ENCODE measurements around the gene PURA. TPM values are rescaled to one million over a fixed set of nuclear protein-coding genes. Genes with fewer than 3 reads are reported as not detected.
A peak's percentile ranks its signal among the peaks of the same experiment; 100 is the strongest.

PURA gene
- total and polyA plus RNA-seq, 2 of the 13 experiments (the other 11 are each of a cell fraction or from before 2014, with no cell fraction given) = 2.0 to 5.0 TPM

- TF ChIP-seq TP53 (CRISPR knock-in tag; conservative IDR thresholded peaks at IDR 0.05) = 0 out of 2 replicates have a peak, but pooled peaks have one; percentile 29
- no peak for TF ChIP-seq JDP2 (CRISPR knock-in tag; IDR thresholded peaks at IDR 0.05; ENCODE audit: borderline replicate concordance)
- peak; percentile 39; the same call in 1 of the 2 replicates for TF ChIP-seq ZNF768 (CRISPR knock-in tag; IDR thresholded peaks at IDR 0.05)
- peak; percentile 55; the same call in 1 of the 2 replicates for TF ChIP-seq ZNF607 (CRISPR knock-in tag; IDR thresholded peaks at IDR 0.05; ENCODE audit: borderline replicate concordance)
- TF ChIP-seq BRD4 (CRISPR knock-in tag; IDR thresholded peaks at IDR 0.05) = no peak
- TF ChIP-seq SIN3A (IDR thresholded peaks at IDR 0.05; ENCODE audit: borderline replicate concordance, low read depth, low read length) = 0 out of 2 replicates have a peak, but pooled peaks have one; percentile 12
- no peak for TF ChIP-seq TCF7 (IDR thresholded peaks at IDR 0.05; ENCODE audit: low read depth)
- no peak for TF ChIP-seq FOXP1 (IDR thresholded peaks at IDR 0.05)
- TF ChIP-seq FOXP1 (CRISPR knock-in tag; IDR thresholded peaks at IDR 0.05) = no peak
- peak; percentile 73; the same call in 1 of the 2 replicates for TF ChIP-seq ZNF292 (CRISPR knock-in tag; IDR thresholded peaks at IDR 0.05; ENCODE audit: borderline replicate concordance, low read depth)
- 0 out of 2 replicates have a peak, but pooled peaks have one; percentile 12 for TF ChIP-seq TAF1 (CRISPR knock-in tag; IDR thresholded peaks at IDR 0.05)
- peak; percentile 20; the same call in 1 of the 2 replicates for TF ChIP-seq CCDC6 (CRISPR knock-in tag; IDR thresholded peaks at IDR 0.05)
- no peak for TF ChIP-seq ELF3 (CRISPR knock-in tag; IDR thresholded peaks at IDR 0.05)
- TF ChIP-seq ZNF777 (CRISPR knock-in tag; IDR thresholded peaks at IDR 0.05) = peak; percentile 85
- TF ChIP-seq ISL2 (CRISPR knock-in tag; IDR thresholded peaks at IDR 0.05) = no peak
- TF ChIP-seq TOE1 (CRISPR knock-in tag; IDR thresholded peaks at IDR 0.05) = no peak
- TF ChIP-seq NFYC (CRISPR knock-in tag; IDR thresholded peaks at IDR 0.05) = no peak
- no peak for TF ChIP-seq SSRP1 (CRISPR knock-in tag; IDR thresholded peaks at IDR 0.05)
- TF ChIP-seq, protein P1, sequence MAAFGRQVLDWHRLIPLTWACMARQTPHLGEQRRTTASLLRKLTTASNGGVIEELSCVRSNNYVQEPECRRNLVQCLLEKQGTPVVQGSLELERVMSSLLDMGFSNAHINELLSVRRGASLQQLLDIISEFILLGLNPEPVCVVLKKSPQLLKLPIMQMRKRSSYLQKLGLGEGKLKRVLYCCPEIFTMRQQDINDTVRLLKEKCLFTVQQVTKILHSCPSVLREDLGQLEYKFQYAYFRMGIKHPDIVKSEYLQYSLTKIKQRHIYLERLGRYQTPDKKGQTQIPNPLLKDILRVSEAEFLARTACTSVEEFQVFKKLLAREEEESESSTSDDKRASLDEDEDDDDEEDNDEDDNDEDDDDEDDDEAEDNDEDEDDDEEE (CRISPR knock-in tag; IDR thresholded peaks at IDR 0.05) = peak; percentile 91
- peak; percentile 97 for TF ChIP-seq PRDM10 (CRISPR knock-in tag; IDR thresholded peaks at IDR 0.05; ENCODE audit: low read depth)
- no peak for TF ChIP-seq RAD21 (CRISPR knock-in tag; IDR thresholded peaks at IDR 0.05)
- TF ChIP-seq BHLHE40 (IDR thresholded peaks at IDR 0.05; ENCODE audit: low read length) = 0 out of 2 replicates have a peak, but pooled peaks have one; percentile 21
- peak; percentile 10; the same call in 1 of the 2 replicates for TF ChIP-seq ZNF263 (CRISPR knock-in tag; IDR thresholded peaks at IDR 0.05)
- TF ChIP-seq ZGPAT (CRISPR knock-in tag; IDR thresholded peaks at IDR 0.05) = peak; percentile 39; the same call in 1 of the 2 replicates
Observed at GRCh38 chr5:140114341-140115185, 654 bp downstream of the PURA start (continued).
